SIG-M5 treated with dmso at 0.1 percent for 504 hours (cell line): Measurements from ENCODE around the gene IPPK.
A peak's percentile ranks its signal among the peaks of the same experiment; 100 is the strongest.
"Not testable (repeated sequence)": the region's sequence is repeated elsewhere in the genome, so short reads cannot be mapped to it uniquely, and the experiment has no call there.

Experiments used
- DNase-seq: peaks from one replicate; lab custom pipeline; 2025; ENCODE audit not compliant: unreplicated experiment; lab: John Stamatoyannopoulos, UW

IPPK gene

GRCh38 chr9:92638621-92639101 is 31.3 kb downstream of the IPPK start:
- no peak for DNase-seq

- DNase-seq, result no peak
Measured at GRCh38 chr9:92637886-92638620, 31.9 kb downstream of the IPPK start.

GRCh38 chr9:92637326-92637725 is 32.6 kb downstream of the IPPK start:
- no peak for DNase-seq

GRCh38 chr9:92636627-92637026 is 33.3 kb downstream of the IPPK start:
- no peak for DNase-seq

GRCh38 chr9:92635760-92636159 is 34.2 kb downstream of the IPPK start:
- no peak for DNase-seq

GRCh38 chr9:92634712-92635605 is 35.0 kb downstream of the IPPK start:
- DNase-seq, result peak; percentile 56

GRCh38 chr9:92633614-92634278 is 36.2 kb downstream of the IPPK start:
- no peak for DNase-seq

- DNase-seq, result no peak
Measured at GRCh38 chr9:92632641-92633040, 37.3 kb downstream of the IPPK start.

- DNase-seq, result no peak
Measured at GRCh38 chr9:92631452-92632343, 38.2 kb downstream of the IPPK start.

- no peak for DNase-seq
Measured at GRCh38 chr9:92627651-92628050, 42.3 kb downstream of the IPPK start.

- DNase-seq, result no peak
Measured at GRCh38 chr9:92626484-92626883, 43.4 kb downstream of the IPPK start.

GRCh38 chr9:92623936-92624335 is 46.0 kb downstream of the IPPK start:
- DNase-seq, result not testable (repeated sequence)

- no peak for DNase-seq
Measured at GRCh38 chr9:92620845-92621244, 49.1 kb downstream of the IPPK start.

GRCh38 chr9:92619601-92620300 is 50.2 kb downstream of the IPPK start:
- DNase-seq, result no peak

- no peak for DNase-seq
Measured at GRCh38 chr9:92618633-92619225, 51.2 kb downstream of the IPPK start.

- no peak for DNase-seq
Measured at GRCh38 chr9:92617951-92618510, 51.9 kb downstream of the IPPK start.

- no peak for DNase-seq
Measured at GRCh38 chr9:92617195-92617813, 52.6 kb downstream of the IPPK start.

GRCh38 chr9:92616655-92617111 is 53.2 kb downstream of the IPPK start:
- no peak for DNase-seq

- no peak for DNase-seq
Measured at GRCh38 chr9:92616199-92616641, 53.7 kb downstream of the IPPK start.
